ENCODE measurements around the gene CSF2. TPM values are rescaled to one million over a fixed set of nuclear protein-coding genes. Genes with fewer than 3 reads are reported as not detected.
"Not testable (repeated sequence)": the region's sequence is repeated elsewhere in the genome, so short reads cannot be mapped to it uniquely, and the experiment has no call there.

Gene CSF2
- total RNA-seq, 1 donor from 2014 or later, result not detected

GRCh38 chr5:132105688-132106087 lies 32.1 kb downstream of the CSF2 start:
- DNase-seq (ENCODE audit: low spot score), result no peak

- DNase-seq (ENCODE audit: low spot score), result not testable (repeated sequence)
Observed at GRCh38 chr5:132108495-132108894, 34.9 kb downstream of the CSF2 start.

- DNase-seq (ENCODE audit: low spot score), result not testable (repeated sequence)
Observed at GRCh38 chr5:132108957-132109356, 35.4 kb downstream of the CSF2 start.

GRCh38 chr5:132109494-132110053 lies 36.0 kb downstream of the CSF2 start:
- DNase-seq (ENCODE audit: low spot score), result no peak

- no peak for DNase-seq (ENCODE audit: low spot score)
Observed at GRCh38 chr5:132110195-132110594, 36.6 kb downstream of the CSF2 start.

GRCh38 chr5:132110930-132111329 lies 37.3 kb downstream of the CSF2 start:
- DNase-seq (ENCODE audit: low spot score), result no peak

- DNase-seq (ENCODE audit: low spot score), result no peak
Observed at GRCh38 chr5:132112111-132112510, 38.5 kb downstream of the CSF2 start.

GRCh38 chr5:132114150-132115121 lies 40.8 kb downstream of the CSF2 start:
- no peak for DNase-seq (ENCODE audit: low spot score)

GRCh38 chr5:132115375-132115774 lies 41.8 kb downstream of the CSF2 start:
- DNase-seq (ENCODE audit: low spot score), result no peak

- DNase-seq (ENCODE audit: low spot score), result no peak
Observed at GRCh38 chr5:132116072-132116471, 42.5 kb downstream of the CSF2 start.

- not testable (repeated sequence) for DNase-seq (ENCODE audit: low spot score)
Observed at GRCh38 chr5:132116909-132117489, 43.4 kb downstream of the CSF2 start.

GRCh38 chr5:132120717-132121116 lies 47.1 kb downstream of the CSF2 start:
- DNase-seq (ENCODE audit: low spot score), result not testable (repeated sequence)

GRCh38 chr5:132122971-132123370 lies 49.4 kb downstream of the CSF2 start:
- DNase-seq (ENCODE audit: low spot score), result not testable (repeated sequence)

- not testable (repeated sequence) for DNase-seq (ENCODE audit: low spot score)
Observed at GRCh38 chr5:132123578-132123977, 50.0 kb downstream of the CSF2 start.

Other genes with a start within 250 kb of the CSF2 start
- gene MEIKIN, start 128.1 kb upstream of the CSF2 start, total RNA-seq, result 1.0 TPM
- 0.35 TPM for gene ACSL6, start 62.1 kb upstream of the CSF2 start, total RNA-seq
- gene IL3, start 13.1 kb upstream of the CSF2 start, total RNA-seq, result not detected
- 15.7 TPM for gene P4HA2, start 154.1 kb downstream of the CSF2 start, total RNA-seq
- 23.1 TPM for gene PDLIM4, start 183.9 kb downstream of the CSF2 start, total RNA-seq
- 5.4 TPM for gene SLC22A4, start 220.6 kb downstream of the CSF2 start, total RNA-seq

Measured in mesenteric fat pad (tissue), 1 donor.